D721Med (cell line): ENCODE data around the gene HNF1A.

Experiments
- DNase-seq: peaks from one replicate; pipeline ENCODE4 v3.0.0; 2011; ENCODE audit warnings: low spot score; ENCODE audit not compliant: insufficient read length
- FAIRE-seq: peaks from 2 replicates; lab custom pipeline; 2011; peaks lifted over from hg19 to GRCh38; lab: Jason Lieb, UNC
- TF ChIP-seq, protein P1 (sequence below): IDR thresholded peaks from 2 replicates; pipeline ENCODE4 v1.5.1; 2012; ENCODE audit warnings: mild to moderate bottlenecking, control low read depth; ENCODE audit not compliant: insufficient read depth; ENCODE audit errors: missing control alignments

HNF1A gene

GRCh38 chr12:120959111-120959878 lies 19.0 kb upstream of the HNF1A start:
- TF ChIP-seq, protein P1, sequence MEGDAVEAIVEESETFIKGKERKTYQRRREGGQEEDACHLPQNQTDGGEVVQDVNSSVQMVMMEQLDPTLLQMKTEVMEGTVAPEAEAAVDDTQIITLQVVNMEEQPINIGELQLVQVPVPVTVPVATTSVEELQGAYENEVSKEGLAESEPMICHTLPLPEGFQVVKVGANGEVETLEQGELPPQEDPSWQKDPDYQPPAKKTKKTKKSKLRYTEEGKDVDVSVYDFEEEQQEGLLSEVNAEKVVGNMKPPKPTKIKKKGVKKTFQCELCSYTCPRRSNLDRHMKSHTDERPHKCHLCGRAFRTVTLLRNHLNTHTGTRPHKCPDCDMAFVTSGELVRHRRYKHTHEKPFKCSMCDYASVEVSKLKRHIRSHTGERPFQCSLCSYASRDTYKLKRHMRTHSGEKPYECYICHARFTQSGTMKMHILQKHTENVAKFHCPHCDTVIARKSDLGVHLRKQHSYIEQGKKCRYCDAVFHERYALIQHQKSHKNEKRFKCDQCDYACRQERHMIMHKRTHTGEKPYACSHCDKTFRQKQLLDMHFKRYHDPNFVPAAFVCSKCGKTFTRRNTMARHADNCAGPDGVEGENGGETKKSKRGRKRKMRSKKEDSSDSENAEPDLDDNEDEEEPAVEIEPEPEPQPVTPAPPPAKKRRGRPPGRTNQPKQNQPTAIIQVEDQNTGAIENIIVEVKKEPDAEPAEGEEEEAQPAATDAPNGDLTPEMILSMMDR = no peak
- FAIRE-seq (no peak), DNase-seq (no peak)

- FAIRE-seq (no peak), DNase-seq (no peak)
- TF ChIP-seq, protein P1 = no peak
Observed at GRCh38 chr12:120960657-120961056, 17.7 kb upstream of the HNF1A start.

DNA sequence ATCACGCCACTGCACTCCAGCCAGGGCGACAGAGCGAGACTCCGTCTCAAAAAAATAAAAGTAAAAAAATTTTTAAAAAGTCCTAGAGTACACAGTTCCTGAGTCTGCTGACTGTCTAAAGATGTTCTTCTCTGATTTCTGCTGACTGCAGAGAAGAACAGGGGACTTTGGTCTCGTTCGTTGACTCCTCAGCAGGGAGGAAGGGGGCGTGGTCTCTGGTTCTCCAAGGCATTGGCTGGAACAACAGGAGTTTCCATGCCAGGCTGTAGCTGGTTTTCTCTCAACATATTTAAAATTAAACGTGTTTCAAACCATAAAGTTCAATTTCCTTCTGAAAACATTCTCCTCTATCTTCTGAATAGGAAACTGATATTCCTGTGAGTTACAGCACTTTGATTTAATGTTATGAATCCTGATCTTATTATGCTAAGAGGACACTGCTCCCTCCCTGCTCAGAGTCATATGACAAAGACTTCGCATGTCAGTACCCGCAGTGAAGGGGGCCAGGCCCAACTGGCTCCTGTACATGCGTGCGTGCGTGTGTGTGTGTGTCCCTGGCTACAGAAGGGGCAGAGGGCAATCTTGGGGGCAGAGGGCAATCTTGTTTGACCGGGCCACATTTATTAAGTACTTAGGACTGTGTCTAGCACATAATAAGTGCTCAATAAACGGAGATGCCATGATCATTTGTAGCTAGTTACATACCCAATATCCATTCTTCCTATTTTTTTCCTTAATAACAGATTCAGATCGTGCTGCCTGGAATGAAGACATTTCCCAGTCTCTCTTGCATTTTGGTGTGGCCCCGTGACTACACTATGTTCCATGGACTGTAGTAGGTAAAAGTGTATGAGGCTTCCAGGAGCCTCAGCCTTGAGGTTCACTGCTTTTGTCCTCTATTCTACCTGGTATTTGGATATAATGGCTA lies 16.5 kb upstream of the HNF1A start:
- FAIRE-seq = no peak
- TF ChIP-seq, protein P1 = no peak
- DNase-seq = no peak

DNA sequence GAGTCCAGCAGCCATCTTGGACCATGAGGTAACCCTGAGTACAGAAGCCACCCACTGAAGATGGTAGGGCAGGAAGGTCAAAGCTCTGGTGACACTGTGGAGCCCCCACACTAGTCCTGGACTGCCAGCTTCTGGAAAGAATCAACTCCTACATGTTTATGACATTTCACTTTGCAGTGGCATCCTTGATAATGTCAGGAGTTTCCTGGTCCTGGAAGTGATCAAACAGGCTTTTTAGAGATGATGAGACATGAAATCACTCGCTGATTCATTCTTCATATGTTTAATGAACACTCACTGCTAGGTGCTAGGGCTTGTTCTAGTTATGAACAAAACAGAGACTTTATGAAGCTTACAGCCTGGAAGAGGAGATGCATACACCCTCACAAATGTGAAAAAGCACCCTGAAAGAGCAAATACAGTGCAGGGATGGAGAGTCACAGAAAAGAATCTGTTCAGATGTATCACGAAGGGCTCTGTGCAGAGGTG lies 15.8 kb upstream of the HNF1A start:
- DNase-seq (no peak), FAIRE-seq (no peak)
- TF ChIP-seq, protein P1 = no peak

GRCh38 chr12:120964298-120964697 lies 14.0 kb upstream of the HNF1A start:
- no peak for DNase-seq
- TF ChIP-seq, protein P1 = no peak
- FAIRE-seq = no peak

- TF ChIP-seq, protein P1 = no peak
- DNase-seq = no peak
Observed at GRCh38 chr12:120965534-120966091, 12.7 kb upstream of the HNF1A start.

More at GRCh38 chr12:120965534-120966091, 12.7 kb upstream of the HNF1A start:
- FAIRE-seq = no peak
